Measurements from ENCODE around the gene CCR6.

- TF ChIP-seq CTCF (IDR thresholded peaks at IDR 0.05; ENCODE audit: low read depth, low read length) (no peak), EZH2phosphoT487 (IDR thresholded peaks at IDR 0.05; ENCODE audit: low read depth) (no peak)
These were observed 49.1 kb upstream of the CCR6 start for GRCh38 chr6:167073679-167074274.
